Tongue (tissue), 2 donors: ENCODE measurements around the gene VTN. TPM values are rescaled to one million over a fixed set of nuclear protein-coding genes. Genes with fewer than 3 reads are reported as not detected.

ENCODE experiments used
- DNase-seq: peaks from one replicate; pipeline ENCODE4 v3.0.0-alpha.2; 2015
- total RNA-seq: library from RNA; depleted of rRNA; stranded (reverse); fragments of >200 nt; gene quantifications from one replicate; pipeline ENCODE4 v1.2.3, GENCODE V29; 2014

The VTN gene
- total RNA-seq, 1 donor from 2014 or later, result 1.0 TPM

- DNase-seq, result no peak
These were observed 50.5 kb downstream of the VTN start for GRCh38 chr17:28319598-28319935.

DNA sequence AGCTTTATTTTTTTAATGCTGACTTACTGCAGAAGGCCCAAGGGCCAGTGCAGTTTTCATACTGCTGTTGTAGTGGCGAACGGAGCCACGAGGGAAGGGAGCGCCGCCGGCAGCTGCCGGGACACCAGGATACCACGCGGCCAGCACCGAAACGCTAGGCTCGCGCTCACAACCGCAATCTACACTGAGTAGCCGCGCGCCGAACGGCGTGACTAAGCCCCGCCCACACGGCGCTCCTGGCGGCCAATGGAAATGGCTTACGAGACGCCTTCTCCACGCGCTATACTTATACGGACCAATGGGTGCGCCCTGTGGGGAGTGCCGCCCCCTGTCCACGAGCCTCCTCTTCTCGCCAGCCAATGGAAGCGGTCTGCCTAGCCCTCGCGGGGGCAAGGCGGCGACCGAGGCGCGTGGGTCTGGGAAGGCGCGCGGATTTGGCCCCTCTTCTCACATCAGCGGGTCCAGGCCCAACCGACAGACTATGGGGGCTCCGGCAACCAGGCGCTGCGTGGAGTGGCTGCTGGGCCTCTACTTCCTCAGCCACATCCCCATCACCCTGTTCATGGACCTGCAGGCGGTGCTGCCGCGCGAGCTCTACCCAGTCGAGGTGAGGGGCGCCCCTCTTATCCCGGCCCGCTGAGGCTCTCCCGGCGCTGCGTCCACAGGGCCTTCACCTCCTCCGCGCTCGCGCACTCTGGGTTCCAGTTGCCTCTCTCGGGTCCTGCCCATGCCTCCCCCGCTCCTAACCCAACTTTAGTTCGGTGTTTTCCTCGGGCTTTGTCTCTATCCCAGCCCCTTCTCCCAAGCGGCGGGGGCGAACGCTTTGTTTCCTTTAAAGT lies 51.1 kb downstream of the VTN start, which contains the start of gene TMEM97:
TSS of gene TMEM97 (plus strand) at position 442 of the 839 bp plus-strand sequence. CDS start at position 482, 40 bp downstream.
- peak; percentile 98 for DNase-seq

GRCh38 chr17:28317966-28318758 lies 51.9 kb downstream of the VTN start:
- DNase-seq, result no peak

Other genes with a start within 250 kb of the VTN start
- 12.1 TPM for gene TMEM97, start 51.1 kb downstream of the VTN start, total RNA-seq
- 34.6 TPM for gene IFT20, start 34.8 kb downstream of the VTN start, total RNA-seq
- gene TNFAIP1, start 34.5 kb downstream of the VTN start, total RNA-seq, result 26.6 TPM
- 49.7 TPM for gene POLDIP2, start 12.8 kb downstream of the VTN start, total RNA-seq
- gene SEBOX, start 5.1 kb downstream of the VTN start, total RNA-seq, result not detected
- 11.4 TPM for gene SARM1, start 1.4 kb upstream of the VTN start, total RNA-seq
- gene SLC46A1, start 35.9 kb upstream of the VTN start, total RNA-seq, result 6.5 TPM
- gene SLC13A2, start 103.3 kb upstream of the VTN start, total RNA-seq, result 1.1 TPM
- gene FOXN1, start 136.0 kb upstream of the VTN start, total RNA-seq, result 0.21 TPM
- 15.1 TPM for gene UNC119, start 182.3 kb upstream of the VTN start, total RNA-seq
- gene PIGS, start 201.2 kb upstream of the VTN start, total RNA-seq, result 52.4 TPM
- 10.7 TPM for gene ALDOC, start 206.6 kb upstream of the VTN start, total RNA-seq
- gene SPAG5, start 228.7 kb upstream of the VTN start, total RNA-seq, result 12.0 TPM
- gene RSKR, start 243.9 kb upstream of the VTN start, total RNA-seq, result 6.9 TPM